Omental fat pad (tissue), 4 donors: ENCODE data around the gene EIF2AK3. TPM values are rescaled to one million over a fixed set of nuclear protein-coding genes. Genes with fewer than 3 reads are reported as not detected.
A peak's percentile ranks its signal among the peaks of the same experiment; 100 is the strongest.

Source experiments
- ATAC-seq: fragments of 150-250 bp; one replicate; pipeline ENCODE4 v1.9.1; 2016; ENCODE audit warnings: mild to moderate bottlenecking, moderate library complexity; ENCODE audit not compliant: low FRiP score
- DNase-seq: peaks from one replicate; pipeline ENCODE4 v3.0.0-alpha.2; 2019; ENCODE audit warnings: low spot score
- total RNA-seq, 4 donors: library from RNA; depleted of rRNA; stranded (reverse); fragments of >200 nt; gene quantifications; one replicate each; pipeline ENCODE4 v1.1.0, GENCODE V29; 2016
- TF ChIP-seq, protein P1 (sequence below), 3 donors: fragments of 450-650 bp; IDR thresholded peaks; one replicate each; pipeline ENCODE4 v1.5.1; 2016 to 2017; ENCODE audit warnings: antibody characterized with exemption in 3 of 3, mild to moderate bottlenecking in 3 of 3, moderate library complexity in 2 of 3

The EIF2AK3 gene
- total RNA-seq, 4 donors from 2014 or later, result 15.9 to 41.6 (median 21.5) TPM

GRCh38 chr2:88666576-88666975 is 39.3 kb upstream of the EIF2AK3 start:
- DNase-seq (no peak), ATAC-seq (no peak)
- TF ChIP-seq, protein P1, sequence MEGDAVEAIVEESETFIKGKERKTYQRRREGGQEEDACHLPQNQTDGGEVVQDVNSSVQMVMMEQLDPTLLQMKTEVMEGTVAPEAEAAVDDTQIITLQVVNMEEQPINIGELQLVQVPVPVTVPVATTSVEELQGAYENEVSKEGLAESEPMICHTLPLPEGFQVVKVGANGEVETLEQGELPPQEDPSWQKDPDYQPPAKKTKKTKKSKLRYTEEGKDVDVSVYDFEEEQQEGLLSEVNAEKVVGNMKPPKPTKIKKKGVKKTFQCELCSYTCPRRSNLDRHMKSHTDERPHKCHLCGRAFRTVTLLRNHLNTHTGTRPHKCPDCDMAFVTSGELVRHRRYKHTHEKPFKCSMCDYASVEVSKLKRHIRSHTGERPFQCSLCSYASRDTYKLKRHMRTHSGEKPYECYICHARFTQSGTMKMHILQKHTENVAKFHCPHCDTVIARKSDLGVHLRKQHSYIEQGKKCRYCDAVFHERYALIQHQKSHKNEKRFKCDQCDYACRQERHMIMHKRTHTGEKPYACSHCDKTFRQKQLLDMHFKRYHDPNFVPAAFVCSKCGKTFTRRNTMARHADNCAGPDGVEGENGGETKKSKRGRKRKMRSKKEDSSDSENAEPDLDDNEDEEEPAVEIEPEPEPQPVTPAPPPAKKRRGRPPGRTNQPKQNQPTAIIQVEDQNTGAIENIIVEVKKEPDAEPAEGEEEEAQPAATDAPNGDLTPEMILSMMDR (IDR thresholded peaks at IDR 0.05), result no peak

DNA sequence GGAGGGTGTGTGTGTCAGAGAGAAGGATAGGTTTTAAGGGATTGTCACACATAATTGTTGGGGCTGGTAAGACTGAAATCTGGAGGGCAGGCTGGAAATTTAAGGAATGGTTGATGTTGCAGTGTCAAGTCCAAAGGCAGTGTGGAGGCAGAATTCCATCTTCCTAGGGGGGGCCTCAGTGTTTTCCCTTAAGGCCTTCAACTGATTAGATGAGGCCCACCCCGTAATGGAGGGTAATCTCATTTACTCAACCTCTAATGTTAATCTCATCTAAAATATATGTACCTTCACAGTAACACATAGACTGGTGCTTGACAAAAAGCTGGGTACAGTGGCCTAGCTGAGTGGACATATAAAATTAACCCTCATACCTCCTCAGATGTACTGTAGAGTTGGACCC is 33.4 kb upstream of the EIF2AK3 start:
- DNase-seq (no peak), ATAC-seq (no peak)
- TF ChIP-seq, protein P1 (IDR thresholded peaks at IDR 0.05), result no peak

DNA sequence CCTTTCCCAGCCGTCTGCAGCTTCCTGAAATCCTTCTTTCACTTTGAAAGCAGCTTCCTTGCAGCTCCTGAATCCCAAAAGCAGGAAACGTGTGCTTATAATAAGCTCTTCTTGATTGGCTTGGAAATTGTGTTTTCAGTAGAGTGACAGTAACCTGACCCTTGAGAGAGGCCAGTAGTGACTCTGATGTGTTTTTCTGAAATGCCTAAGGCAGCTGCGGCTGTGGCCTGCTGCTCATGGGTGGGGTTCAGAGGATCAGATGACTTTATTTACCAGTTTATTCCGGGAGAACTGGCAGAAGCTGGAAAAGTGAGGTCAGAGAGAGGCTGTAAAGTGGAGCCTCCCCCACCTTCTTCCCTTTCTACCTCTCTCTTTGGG is 32.3 kb upstream of the EIF2AK3 start:
- DNase-seq (no peak), ATAC-seq (peak; percentile 11)
- TF ChIP-seq, protein P1 (IDR thresholded peaks at IDR 0.05), result no peak

- ATAC-seq, result peak; percentile 50
- DNase-seq, result no peak
- TF ChIP-seq, protein P1 (IDR thresholded peaks at IDR 0.05), result no peak
These were observed 31.7 kb upstream of the EIF2AK3 start for GRCh38 chr2:88658881-88659537.

GRCh38 chr2:88658326-88658725 is 31.1 kb upstream of the EIF2AK3 start:
- peak; percentile 75 for ATAC-seq
- no peak for DNase-seq
- TF ChIP-seq, protein P1 (IDR thresholded peaks at IDR 0.05), result no peak

DNA sequence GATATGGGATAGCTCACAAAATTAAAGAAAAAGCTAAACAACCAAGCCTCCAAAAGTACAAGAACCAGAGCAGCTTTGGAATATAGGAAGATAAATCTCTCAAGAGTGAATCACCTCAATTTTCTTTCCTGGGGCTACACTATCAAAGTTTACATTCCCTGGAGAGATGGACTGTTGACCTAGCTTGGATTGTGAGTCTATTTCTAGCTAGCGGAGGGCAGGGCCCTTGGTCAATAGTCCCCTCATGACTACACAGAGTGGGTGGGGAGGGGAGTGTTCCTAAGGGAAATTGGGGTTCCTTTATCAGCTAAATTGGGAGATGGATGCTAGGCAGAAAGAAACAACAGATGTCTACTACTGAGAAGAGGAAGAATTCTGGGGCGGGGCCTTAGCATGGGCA is 29.9 kb upstream of the EIF2AK3 start:
- TF ChIP-seq, protein P1 (IDR thresholded peaks at IDR 0.05), result no peak
- no peak for DNase-seq
- no peak for ATAC-seq

DNA sequence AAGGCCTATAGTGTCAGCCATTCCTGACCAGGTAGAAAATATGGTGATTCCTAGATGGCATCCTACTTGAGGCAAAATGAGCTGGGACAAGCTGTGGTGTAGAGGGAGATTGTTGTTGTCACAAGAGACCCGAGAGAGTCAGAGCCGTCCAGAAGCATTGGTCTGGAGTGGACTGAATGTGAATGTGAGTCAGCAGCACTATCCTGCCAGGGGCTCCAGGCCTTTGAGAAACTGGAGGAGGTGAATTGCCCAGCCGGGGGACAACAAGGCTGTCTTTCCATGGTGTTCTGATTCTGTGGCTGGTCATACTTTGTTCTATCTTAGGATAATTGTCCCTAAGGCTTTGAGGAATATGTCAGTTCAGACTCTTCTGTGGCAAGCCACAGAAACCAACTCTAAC is 29.4 kb upstream of the EIF2AK3 start:
- TF ChIP-seq, protein P1 (IDR thresholded peaks at IDR 0.05), result no peak
- ATAC-seq (no peak), DNase-seq (no peak)
